ENCODE data around the gene ATP9B.

GRCh38 chr18:79381811-79382311 is 312.7 kb downstream of the ATP9B start:
- TF ChIP-seq, protein P1, sequence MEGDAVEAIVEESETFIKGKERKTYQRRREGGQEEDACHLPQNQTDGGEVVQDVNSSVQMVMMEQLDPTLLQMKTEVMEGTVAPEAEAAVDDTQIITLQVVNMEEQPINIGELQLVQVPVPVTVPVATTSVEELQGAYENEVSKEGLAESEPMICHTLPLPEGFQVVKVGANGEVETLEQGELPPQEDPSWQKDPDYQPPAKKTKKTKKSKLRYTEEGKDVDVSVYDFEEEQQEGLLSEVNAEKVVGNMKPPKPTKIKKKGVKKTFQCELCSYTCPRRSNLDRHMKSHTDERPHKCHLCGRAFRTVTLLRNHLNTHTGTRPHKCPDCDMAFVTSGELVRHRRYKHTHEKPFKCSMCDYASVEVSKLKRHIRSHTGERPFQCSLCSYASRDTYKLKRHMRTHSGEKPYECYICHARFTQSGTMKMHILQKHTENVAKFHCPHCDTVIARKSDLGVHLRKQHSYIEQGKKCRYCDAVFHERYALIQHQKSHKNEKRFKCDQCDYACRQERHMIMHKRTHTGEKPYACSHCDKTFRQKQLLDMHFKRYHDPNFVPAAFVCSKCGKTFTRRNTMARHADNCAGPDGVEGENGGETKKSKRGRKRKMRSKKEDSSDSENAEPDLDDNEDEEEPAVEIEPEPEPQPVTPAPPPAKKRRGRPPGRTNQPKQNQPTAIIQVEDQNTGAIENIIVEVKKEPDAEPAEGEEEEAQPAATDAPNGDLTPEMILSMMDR (IDR thresholded peaks at IDR 0.05): no peak
- TF ChIP-seq POLR2A (IDR thresholded peaks at IDR 0.05): no peak
